GM23338 (cell line): ENCODE measurements around the gene ANKRD66. TPM values are rescaled to one million over a fixed set of nuclear protein-coding genes. Genes with fewer than 3 reads are reported as not detected.
"Not testable (repeated sequence)": the region's sequence is repeated elsewhere in the genome, so short reads cannot be mapped to it uniquely, and the experiment has no call there.

ENCODE experiments used
- ATAC-seq: fragments of 200-7000 bp; cut with Tn5 transposase; 3 replicates; pipeline ENCODE4 v1.9.1; 2020
- DNase-seq: peaks from one replicate; pipeline ENCODE4 v3.0.0-alpha.2; 2015; ENCODE audit warnings: low spot score
- H2AFZ ChIP-seq: fragments of 200-600 bp; sonication (generic); 2 replicates; pipeline ENCODE4 v1.8.0; 2016; ENCODE audit warnings: antibody characterized with exemption, mild to moderate bottlenecking, moderate library complexity
- H3F3A ChIP-seq: fragments of 200-600 bp; sonication (generic); replicated peaks from 2 replicates; pipeline ENCODE4 v1.8.0; 2017; ENCODE audit warnings: antibody characterized with exemption, mixed run types, low read depth
- H3K27ac ChIP-seq: fragments of 200-600 bp; sonication (generic); 2 replicates; pipeline ENCODE4 v1.6.1; 2016; ENCODE audit warnings: low read depth
- H3K27me3 ChIP-seq: fragments of 200-600 bp; sonication (generic); 2 replicates; pipeline ENCODE4 v1.8.0; 2016; ENCODE audit warnings: mild to moderate bottlenecking, mixed run types, moderate library complexity; ENCODE audit not compliant: insufficient read depth
- H3K36me3 ChIP-seq: fragments of 200-600 bp; sonication (generic); 2 replicates; pipeline ENCODE4 v1.8.0; 2016; ENCODE audit warnings: mild to moderate bottlenecking; ENCODE audit not compliant: insufficient read depth
- H3K4me1 ChIP-seq: fragments of 200-600 bp; sonication (generic); 2 replicates; pipeline ENCODE4 v1.8.0; 2016; ENCODE audit warnings: mild to moderate bottlenecking, moderate library complexity; ENCODE audit not compliant: insufficient read depth
- H3K4me2 ChIP-seq: fragments of 200-600 bp; sonication (generic); 2 replicates; pipeline ENCODE4 v1.7.1; 2017; ENCODE audit warnings: mixed run types
- H3K4me3 ChIP-seq: fragments of 200-600 bp; sonication (generic); 2 replicates; pipeline ENCODE4 v1.6.1; 2016; ENCODE audit warnings: mixed run types
- H3K79me2 ChIP-seq: fragments of 200-600 bp; sonication (generic); replicated peaks from 2 replicates; pipeline ENCODE4 v1.8.0; 2017; ENCODE audit warnings: mild to moderate bottlenecking; ENCODE audit not compliant: insufficient read depth
- H3K9me2 ChIP-seq: fragments of 200-600 bp; sonication (generic); 2 replicates; pipeline ENCODE4 v1.8.0; 2017; ENCODE audit not compliant: insufficient read depth
- H4K20me1 ChIP-seq: fragments of 200-600 bp; sonication (generic); replicated peaks from 2 replicates; pipeline ENCODE4 v1.8.0; 2017; ENCODE audit warnings: mild to moderate bottlenecking; ENCODE audit not compliant: insufficient read depth
- H3K27ac Mint-ChIP-seq: 2 replicates; pipeline ENCODE4 v1.8.0; 2020; ENCODE audit warnings: inconsistent platforms, mild to moderate bottlenecking, moderate library complexity, mixed read lengths
- H3K27me3 Mint-ChIP-seq: 3 replicates; pipeline ENCODE4 v1.8.0; 2022; ENCODE audit warnings: low read depth, mild to moderate bottlenecking, moderate library complexity, mixed read lengths, inconsistent platforms; ENCODE audit not compliant: insufficient read depth, poor library complexity
- H3K36me3 Mint-ChIP-seq: 3 replicates; pipeline ENCODE4 v1.8.0; 2021; ENCODE audit warnings: low read depth, mild to moderate bottlenecking, inconsistent platforms, moderate library complexity, mixed read lengths
- H3K4me1 Mint-ChIP-seq: 3 replicates; pipeline ENCODE4 v1.8.0; 2020; ENCODE audit warnings: mild to moderate bottlenecking, inconsistent platforms, mixed read lengths
- H3K4me3 Mint-ChIP-seq: 3 replicates; pipeline ENCODE4 v1.8.0; 2021; ENCODE audit warnings: moderate library complexity, mild to moderate bottlenecking, inconsistent platforms, mixed read lengths
- H3K9me3 Mint-ChIP-seq: 3 replicates; pipeline ENCODE4 v1.8.0; 2020; ENCODE audit warnings: moderate library complexity, mild to moderate bottlenecking, inconsistent platforms, mixed read lengths
- EZH2phosphoT487 ChIP-seq: fragments of 200-600 bp; sonication (generic); IDR thresholded peaks from one replicate; pipeline ENCODE4 v1.8.1; 2018; ENCODE audit warnings: antibody characterized with exemption; ENCODE audit not compliant: unreplicated experiment
- JUNB ChIP-seq: IDR thresholded peaks from one replicate; pipeline ENCODE4 v1.6.1; 2016; ENCODE audit warnings: antibody characterized with exemption; ENCODE audit not compliant: unreplicated experiment
- POLR2AphosphoS5 ChIP-seq: IDR thresholded peaks from 2 replicates; pipeline ENCODE4 v1.6.1; 2016; ENCODE audit warnings: antibody characterized with exemption, low read depth
- STAT1 ChIP-seq: IDR thresholded peaks from one replicate; pipeline ENCODE4 v1.6.1; 2016; ENCODE audit warnings: antibody characterized with exemption; ENCODE audit not compliant: unreplicated experiment
- ZNF114 ChIP-seq: fragments of 250-450 bp; sonication (Bioruptor Pico); IDR thresholded peaks from 2 replicates; pipeline ENCODE4 v1.5.0; 2020; ENCODE audit warnings: mild to moderate bottlenecking, moderate library complexity
- ZNF331 ChIP-seq: fragments of 250-450 bp; sonication (Bioruptor Pico); IDR thresholded peaks from 2 replicates; pipeline ENCODE4 v1.5.0; 2020; ENCODE audit warnings: low read depth, mild to moderate bottlenecking, moderate library complexity
- polyA plus RNA-seq: library from polyadenylated mRNA; unstranded; fragments of >200 nt; fragmentation: Nextera tagmentation; extraction: Ambion mirVana; gene quantifications from 2 replicates; pipeline ENCODE4 v1.2.1, GENCODE V29; 2016
- total RNA-seq: library from RNA; depleted of rRNA; stranded (reverse); fragments of >200 nt; shearing (Covaris generic); gene quantifications from 2 replicates; pipeline ENCODE4 v1.2.3, GENCODE V29; 2014
- TF ChIP-seq, protein P1 (sequence below): IDR thresholded peaks from 2 replicates; pipeline ENCODE4 v1.6.1; 2016; ENCODE audit warnings: antibody characterized with exemption
- TF ChIP-seq, protein P2 (sequence below): fragments of 250-450 bp; sonication (Bioruptor Pico); IDR thresholded peaks from 2 replicates; pipeline ENCODE4 v1.5.0; 2020; ENCODE audit warnings: mild to moderate bottlenecking, moderate library complexity

ANKRD66 gene
- total and polyA plus RNA-seq, 2 experiments from 2014 or later: not detected

DNA sequence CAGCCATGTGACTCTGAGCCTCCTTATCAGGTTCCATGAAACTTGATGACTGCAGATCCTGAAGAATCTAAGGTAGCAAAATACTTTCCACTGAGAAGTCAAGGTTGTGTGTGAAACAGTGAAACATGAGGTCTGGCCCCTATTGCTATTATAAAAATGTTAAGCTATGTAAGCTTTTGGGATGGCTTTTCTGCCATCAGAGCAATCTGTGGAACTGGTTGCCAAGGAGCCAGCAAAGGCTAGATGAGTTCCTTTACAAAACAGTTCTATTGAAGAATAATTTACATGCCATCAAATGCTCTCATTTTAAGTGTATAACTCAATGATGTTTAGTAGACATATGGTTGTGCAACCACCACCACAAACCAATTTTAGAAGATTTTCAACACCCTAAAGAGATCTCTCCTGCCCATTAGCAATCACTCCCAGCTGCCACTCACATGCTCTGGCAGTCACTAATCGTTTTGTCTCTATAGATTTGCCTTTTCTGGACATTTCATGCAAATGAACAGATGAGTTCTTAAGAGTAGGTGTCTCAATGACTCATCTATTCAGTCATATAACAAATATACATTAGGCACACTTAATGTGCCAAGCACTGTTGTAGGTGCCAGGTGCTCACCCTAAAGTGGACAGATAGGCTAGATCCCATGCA is 26.6 kb downstream of the ANKRD66 start:
- ATAC-seq: no peak
- Histone ChIP-seq H3K4me3 (no peak overlapping the region), H3K27ac (no peak overlapping the region), H3K36me3 (no peaks in the 10 kb centered on the region), H3F3A (no peaks in the 10 kb centered on the region), H3K4me1 (no peaks in the 10 kb centered on the region), H3K79me2 (no peaks in the 10 kb centered on the region), H3K9me2 (peaks cover 9% of the 10 kb centered on the region; the same call in 1 of the 2 replicates), H3K27me3 (no peaks in the 10 kb centered on the region), H3K4me2 (no peak overlapping the region), H2AFZ (no peak overlapping the region; the same call in 1 of the 2 replicates), H4K20me1 (no peaks in the 10 kb centered on the region)
- Mint-ChIP-seq H3K9me3 (no peaks in the 10 kb centered on the region; the same call in 2 of the 3 replicates), H3K36me3 (no peaks in the 10 kb centered on the region; the same call in 2 of the 3 replicates), H3K27me3 (peaks cover 1% of the 10 kb centered on the region), H3K4me3 (no peak overlapping the region), H3K4me1 (no peaks in the 10 kb centered on the region), H3K27ac (no peak overlapping the region)
- TF ChIP-seq, protein P1, sequence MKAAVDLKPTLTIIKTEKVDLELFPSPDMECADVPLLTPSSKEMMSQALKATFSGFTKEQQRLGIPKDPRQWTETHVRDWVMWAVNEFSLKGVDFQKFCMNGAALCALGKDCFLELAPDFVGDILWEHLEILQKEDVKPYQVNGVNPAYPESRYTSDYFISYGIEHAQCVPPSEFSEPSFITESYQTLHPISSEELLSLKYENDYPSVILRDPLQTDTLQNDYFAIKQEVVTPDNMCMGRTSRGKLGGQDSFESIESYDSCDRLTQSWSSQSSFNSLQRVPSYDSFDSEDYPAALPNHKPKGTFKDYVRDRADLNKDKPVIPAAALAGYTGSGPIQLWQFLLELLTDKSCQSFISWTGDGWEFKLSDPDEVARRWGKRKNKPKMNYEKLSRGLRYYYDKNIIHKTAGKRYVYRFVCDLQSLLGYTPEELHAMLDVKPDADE: no peak
- TF ChIP-seq EZH2phosphoT487 (no peak), POLR2AphosphoS5 (no peak), ZNF114 (CRISPR knock-in tag) (no peak), STAT1 (no peak), ZNF331 (CRISPR knock-in tag) (no peak), JUNB (no peak)
- TF ChIP-seq, protein P2, sequence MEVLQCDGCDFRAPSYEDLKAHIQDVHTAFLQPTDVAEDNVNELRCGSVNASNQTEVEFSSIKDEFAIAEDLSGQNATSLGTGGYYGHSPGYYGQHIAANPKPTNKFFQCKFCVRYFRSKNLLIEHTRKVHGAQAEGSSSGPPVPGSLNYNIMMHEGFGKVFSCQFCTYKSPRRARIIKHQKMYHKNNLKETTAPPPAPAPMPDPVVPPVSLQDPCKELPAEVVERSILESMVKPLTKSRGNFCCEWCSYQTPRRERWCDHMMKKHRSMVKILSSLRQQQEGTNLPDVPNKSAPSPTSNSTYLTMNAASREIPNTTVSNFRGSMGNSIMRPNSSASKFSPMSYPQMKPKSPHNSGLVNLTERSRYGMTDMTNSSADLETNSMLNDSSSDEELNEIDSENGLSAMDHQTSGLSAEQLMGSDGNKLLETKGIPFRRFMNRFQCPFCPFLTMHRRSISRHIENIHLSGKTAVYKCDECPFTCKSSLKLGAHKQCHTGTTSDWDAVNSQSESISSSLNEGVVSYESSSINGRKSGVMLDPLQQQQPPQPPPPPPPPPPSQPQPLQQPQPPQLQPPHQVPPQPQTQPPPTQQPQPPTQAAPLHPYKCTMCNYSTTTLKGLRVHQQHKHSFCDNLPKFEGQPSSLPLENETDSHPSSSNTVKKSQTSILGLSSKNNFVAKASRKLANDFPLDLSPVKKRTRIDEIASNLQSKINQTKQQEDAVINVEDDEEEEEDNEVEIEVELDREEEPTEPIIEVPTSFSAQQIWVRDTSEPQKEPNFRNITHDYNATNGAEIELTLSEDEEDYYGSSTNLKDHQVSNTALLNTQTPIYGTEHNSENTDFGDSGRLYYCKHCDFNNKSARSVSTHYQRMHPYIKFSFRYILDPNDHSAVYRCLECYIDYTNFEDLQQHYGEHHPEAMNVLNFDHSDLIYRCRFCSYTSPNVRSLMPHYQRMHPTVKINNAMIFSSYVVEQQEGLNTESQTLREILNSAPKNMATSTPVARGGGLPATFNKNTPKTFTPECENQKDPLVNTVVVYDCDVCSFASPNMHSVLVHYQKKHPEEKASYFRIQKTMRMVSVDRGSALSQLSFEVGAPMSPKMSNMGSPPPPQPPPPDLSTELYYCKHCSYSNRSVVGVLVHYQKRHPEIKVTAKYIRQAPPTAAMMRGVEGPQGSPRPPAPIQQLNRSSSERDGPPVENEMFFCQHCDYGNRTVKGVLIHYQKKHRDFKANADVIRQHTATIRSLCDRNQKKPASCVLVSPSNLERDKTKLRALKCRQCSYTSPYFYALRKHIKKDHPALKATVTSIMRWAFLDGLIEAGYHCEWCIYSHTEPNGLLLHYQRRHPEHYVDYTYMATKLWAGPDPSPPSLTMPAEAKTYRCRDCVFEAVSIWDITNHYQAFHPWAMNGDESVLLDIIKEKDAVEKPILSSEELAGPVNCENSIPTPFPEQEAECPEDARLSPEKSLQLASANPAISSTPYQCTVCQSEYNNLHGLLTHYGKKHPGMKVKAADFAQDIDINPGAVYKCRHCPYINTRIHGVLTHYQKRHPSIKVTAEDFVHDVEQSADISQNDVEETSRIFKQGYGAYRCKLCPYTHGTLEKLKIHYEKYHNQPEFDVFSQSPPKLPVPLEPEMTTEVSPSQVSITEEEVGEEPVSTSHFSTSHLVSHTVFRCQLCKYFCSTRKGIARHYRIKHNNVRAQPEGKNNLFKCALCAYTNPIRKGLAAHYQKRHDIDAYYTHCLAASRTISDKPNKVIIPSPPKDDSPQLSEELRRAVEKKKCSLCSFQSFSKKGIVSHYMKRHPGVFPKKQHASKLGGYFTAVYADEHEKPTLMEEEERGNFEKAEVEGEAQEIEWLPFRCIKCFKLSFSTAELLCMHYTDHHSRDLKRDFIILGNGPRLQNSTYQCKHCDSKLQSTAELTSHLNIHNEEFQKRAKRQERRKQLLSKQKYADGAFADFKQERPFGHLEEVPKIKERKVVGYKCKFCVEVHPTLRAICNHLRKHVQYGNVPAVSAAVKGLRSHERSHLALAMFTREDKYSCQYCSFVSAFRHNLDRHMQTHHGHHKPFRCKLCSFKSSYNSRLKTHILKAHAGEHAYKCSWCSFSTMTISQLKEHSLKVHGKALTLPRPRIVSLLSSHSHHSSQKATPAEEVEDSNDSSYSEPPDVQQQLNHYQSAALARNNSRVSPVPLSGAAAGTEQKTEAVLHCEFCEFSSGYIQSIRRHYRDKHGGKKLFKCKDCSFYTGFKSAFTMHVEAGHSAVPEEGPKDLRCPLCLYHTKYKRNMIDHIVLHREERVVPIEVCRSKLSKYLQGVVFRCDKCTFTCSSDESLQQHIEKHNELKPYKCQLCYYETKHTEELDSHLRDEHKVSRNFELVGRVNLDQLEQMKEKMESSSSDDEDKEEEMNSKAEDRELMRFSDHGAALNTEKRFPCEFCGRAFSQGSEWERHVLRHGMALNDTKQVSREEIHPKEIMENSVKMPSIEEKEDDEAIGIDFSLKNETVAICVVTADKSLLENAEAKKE (CRISPR knock-in tag): no peak
- no peak for DNase-seq

DNA sequence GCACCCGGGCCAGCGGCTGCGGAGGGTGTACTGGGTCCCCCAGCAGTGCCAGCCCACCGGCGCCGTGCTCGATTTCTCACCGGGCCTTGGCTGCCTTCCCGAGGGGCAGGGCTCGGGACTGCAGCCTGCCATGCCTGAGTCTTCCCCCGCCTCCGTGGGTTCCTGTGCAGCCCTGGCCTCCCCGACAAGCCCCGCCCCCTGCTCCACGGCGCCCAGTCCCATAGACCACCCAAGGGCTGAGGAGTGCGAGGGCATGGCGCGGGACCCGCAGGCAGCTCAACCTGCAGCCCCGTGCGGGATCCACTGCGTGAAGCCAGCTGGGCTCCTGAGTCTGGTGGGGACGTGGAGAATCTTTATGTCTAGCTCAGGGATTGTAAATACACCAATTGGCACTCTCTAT is 28.0 kb downstream of the ANKRD66 start:
- H3K4me1 Mint-ChIP-seq, H3K79me2 ChIP-seq, H3K27ac Mint-ChIP-seq, ATAC-seq, H4K20me1 ChIP-seq, DNase-seq, H3K27ac ChIP-seq, H3F3A ChIP-seq, H3K27me3 ChIP-seq, H3K4me1 ChIP-seq, H3K4me3 Mint-ChIP-seq, H3K9me2 ChIP-seq, H3K4me3 ChIP-seq, H3K27me3 Mint-ChIP-seq, H3K36me3 ChIP-seq, H3K36me3 Mint-ChIP-seq, H3K9me3 Mint-ChIP-seq, H3K4me2 ChIP-seq: not testable (repeated sequence)
- H2AFZ ChIP-seq: peak overlapping the region; percentile 74; the same call in 1 of the 2 replicates
